DOHH2 (cell line): Measurements from ENCODE around the gene CHERP.

Source experiments
- CTCF ChIP-seq: fragments of 200-600 bp; sonication (generic); IDR thresholded peaks from one replicate; pipeline ENCODE4 v1.5.1; 2014; ENCODE audit warnings: antibody characterized with exemption, mild to moderate bottlenecking, low read depth, low read length; ENCODE audit not compliant: poor library complexity, severe bottlenecking
- EZH2phosphoT487 ChIP-seq: fragments of 200-600 bp; sonication (generic); IDR thresholded peaks from 2 replicates; pipeline ENCODE4 v1.6.1; 2017; ENCODE audit warnings: borderline replicate concordance, mild to moderate bottlenecking, antibody characterized with exemption, low read length, moderate library complexity, mixed read lengths

DNA sequence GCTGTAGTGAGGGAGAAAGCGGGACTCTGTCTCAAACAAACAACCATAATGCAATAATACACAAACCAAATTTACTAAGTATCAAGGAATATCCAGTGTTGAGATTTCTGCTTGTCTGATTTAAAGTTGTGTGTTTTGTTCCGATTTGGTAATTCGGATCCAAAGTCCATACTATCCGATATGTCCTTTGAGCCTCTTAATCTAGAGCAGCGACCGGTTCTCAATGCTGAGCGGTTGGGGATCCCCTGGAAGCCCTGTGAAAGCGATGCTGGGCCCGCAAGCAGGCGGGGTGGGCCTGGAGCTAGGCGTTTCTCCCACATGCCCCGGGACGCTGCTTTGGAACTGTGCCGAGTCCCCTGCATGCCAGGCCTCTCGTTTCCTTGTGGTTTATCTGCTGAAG, 25.9 kb downstream of the CHERP start:
- TF ChIP-seq CTCF (no peak), EZH2phosphoT487 (no peak)
